H1 (cell line): ENCODE measurements around the gene IQCN. TPM values are rescaled to one million over a fixed set of nuclear protein-coding genes. Genes with fewer than 3 reads are reported as not detected.
A peak's percentile ranks its signal among the peaks of the same experiment; 100 is the strongest.

Experiments
- BACH1 ChIP-seq: IDR thresholded peaks from 2 replicates; pipeline ENCODE4 v1.6.1; 2012; ENCODE audit warnings: low read length, improper control_type of control experiment
- CREB1 ChIP-seq: IDR thresholded peaks from 2 replicates; pipeline ENCODE4 v1.6.1; 2012; ENCODE audit warnings: inconsistent platforms
- EGR1 ChIP-seq: IDR thresholded peaks from 2 replicates; pipeline ENCODE4 v1.6.1; 2011; ENCODE audit warnings: low read depth, low read length, borderline replicate concordance
- FOSL1 ChIP-seq: IDR thresholded peaks from 2 replicates; pipeline ENCODE4 v1.6.1; 2011; ENCODE audit warnings: mild to moderate bottlenecking, low read depth, low read length, moderate library complexity; ENCODE audit not compliant: insufficient read depth
- JUN ChIP-seq: IDR thresholded peaks from 2 replicates; pipeline ENCODE4 v1.6.1; 2011; ENCODE audit warnings: low read depth, mild to moderate bottlenecking, improper control_type of control experiment, low read length
- NRF1 ChIP-seq: IDR thresholded peaks from 2 replicates; pipeline ENCODE4 v1.6.1; 2011; ENCODE audit warnings: mild to moderate bottlenecking, low read depth, low read length, improper control_type of control experiment
- POLR2A ChIP-seq, 2 experiments: IDR thresholded peaks; 1 replicate in 1 of 2; 2 replicates in 1 of 2; pipeline ENCODE4 v1.6.1; 2011; ENCODE audit warnings: low read depth in 2 of 2, low read length in 2 of 2, mild to moderate bottlenecking in 2 of 2; ENCODE audit errors: control extremely low read depth in 1 of 2
- SIX5 ChIP-seq: IDR thresholded peaks from 2 replicates; pipeline ENCODE4 v1.6.1; 2011; ENCODE audit warnings: mild to moderate bottlenecking, low read depth, low read length
- polyA plus RNA-seq, 7 experiments: library from polyadenylated mRNA; depleted of rRNA in 3 of 7; stranded (reverse) in 5 of 7; unstranded in 2 of 7; fragments of >200 nt in 5 of 7; fragments of 200-250 nt in 2 of 7; gene quantifications; 1 replicate in 5 of 7; 2 replicates in 1 of 7; 4 replicates in 1 of 7; pipeline versions ENCODE4 v1.2.1 to v1.2.3, GENCODE V29; 2011 to 2013; ENCODE audit warnings: missing spikeins in 2 of 7, mixed read lengths in 2 of 7
- total RNA-seq: library from RNA; stranded (reverse); fragmentation: NEBNext Ultra II Directional; extraction: Animal tissue kit (Norgen Biotek cat#: 25700); gene quantifications from 2 replicates; pipeline ENCODE4 v1.2.1, GENCODE V29; 2021
- TF ChIP-seq, protein P1 (sequence below): fragments of 300-600 bp; sonication (generic); IDR thresholded peaks from 2 replicates; pipeline ENCODE4 v1.7.1; 2012; ENCODE audit warnings: low read length, moderate library complexity, mild to moderate bottlenecking, inconsistent platforms; ENCODE audit not compliant: insufficient replicate concordance
- TF ChIP-seq, protein P2 (sequence below): IDR thresholded peaks from 2 replicates; pipeline ENCODE4 v1.6.1; 2012; ENCODE audit warnings: low read length, inconsistent platforms
- TF ChIP-seq, protein P3 (sequence below): IDR thresholded peaks from 2 replicates; pipeline ENCODE4 v1.6.1; 2012; ENCODE audit warnings: inconsistent platforms

The IQCN gene
- total and polyA plus RNA-seq, 2 of the 8 experiments (the other 6 are each of a cell fraction or from before 2014, with no cell fraction given): 0.36 to 1.0 TPM

DNA sequence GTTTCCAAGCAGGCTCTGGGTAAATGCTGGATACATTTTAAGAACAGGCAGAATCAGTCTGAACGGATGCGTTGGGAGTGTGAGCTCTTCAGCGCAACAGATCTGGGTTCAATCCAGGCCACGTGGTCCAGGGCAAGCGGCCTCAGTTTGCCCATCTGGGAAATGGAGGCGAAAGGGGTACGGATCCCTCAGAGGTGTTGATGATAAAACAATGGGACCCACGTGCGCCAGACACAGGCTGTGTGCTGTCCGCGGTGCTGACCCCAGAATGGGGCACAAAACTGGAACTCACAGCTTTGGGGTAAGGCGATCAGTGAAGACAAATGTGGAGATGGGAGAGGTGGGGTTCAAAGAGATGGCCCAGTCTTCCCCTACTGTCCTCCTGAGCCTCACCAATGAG is 34.9 kb downstream of the IQCN start (continued):
- TF ChIP-seq, protein P1, sequence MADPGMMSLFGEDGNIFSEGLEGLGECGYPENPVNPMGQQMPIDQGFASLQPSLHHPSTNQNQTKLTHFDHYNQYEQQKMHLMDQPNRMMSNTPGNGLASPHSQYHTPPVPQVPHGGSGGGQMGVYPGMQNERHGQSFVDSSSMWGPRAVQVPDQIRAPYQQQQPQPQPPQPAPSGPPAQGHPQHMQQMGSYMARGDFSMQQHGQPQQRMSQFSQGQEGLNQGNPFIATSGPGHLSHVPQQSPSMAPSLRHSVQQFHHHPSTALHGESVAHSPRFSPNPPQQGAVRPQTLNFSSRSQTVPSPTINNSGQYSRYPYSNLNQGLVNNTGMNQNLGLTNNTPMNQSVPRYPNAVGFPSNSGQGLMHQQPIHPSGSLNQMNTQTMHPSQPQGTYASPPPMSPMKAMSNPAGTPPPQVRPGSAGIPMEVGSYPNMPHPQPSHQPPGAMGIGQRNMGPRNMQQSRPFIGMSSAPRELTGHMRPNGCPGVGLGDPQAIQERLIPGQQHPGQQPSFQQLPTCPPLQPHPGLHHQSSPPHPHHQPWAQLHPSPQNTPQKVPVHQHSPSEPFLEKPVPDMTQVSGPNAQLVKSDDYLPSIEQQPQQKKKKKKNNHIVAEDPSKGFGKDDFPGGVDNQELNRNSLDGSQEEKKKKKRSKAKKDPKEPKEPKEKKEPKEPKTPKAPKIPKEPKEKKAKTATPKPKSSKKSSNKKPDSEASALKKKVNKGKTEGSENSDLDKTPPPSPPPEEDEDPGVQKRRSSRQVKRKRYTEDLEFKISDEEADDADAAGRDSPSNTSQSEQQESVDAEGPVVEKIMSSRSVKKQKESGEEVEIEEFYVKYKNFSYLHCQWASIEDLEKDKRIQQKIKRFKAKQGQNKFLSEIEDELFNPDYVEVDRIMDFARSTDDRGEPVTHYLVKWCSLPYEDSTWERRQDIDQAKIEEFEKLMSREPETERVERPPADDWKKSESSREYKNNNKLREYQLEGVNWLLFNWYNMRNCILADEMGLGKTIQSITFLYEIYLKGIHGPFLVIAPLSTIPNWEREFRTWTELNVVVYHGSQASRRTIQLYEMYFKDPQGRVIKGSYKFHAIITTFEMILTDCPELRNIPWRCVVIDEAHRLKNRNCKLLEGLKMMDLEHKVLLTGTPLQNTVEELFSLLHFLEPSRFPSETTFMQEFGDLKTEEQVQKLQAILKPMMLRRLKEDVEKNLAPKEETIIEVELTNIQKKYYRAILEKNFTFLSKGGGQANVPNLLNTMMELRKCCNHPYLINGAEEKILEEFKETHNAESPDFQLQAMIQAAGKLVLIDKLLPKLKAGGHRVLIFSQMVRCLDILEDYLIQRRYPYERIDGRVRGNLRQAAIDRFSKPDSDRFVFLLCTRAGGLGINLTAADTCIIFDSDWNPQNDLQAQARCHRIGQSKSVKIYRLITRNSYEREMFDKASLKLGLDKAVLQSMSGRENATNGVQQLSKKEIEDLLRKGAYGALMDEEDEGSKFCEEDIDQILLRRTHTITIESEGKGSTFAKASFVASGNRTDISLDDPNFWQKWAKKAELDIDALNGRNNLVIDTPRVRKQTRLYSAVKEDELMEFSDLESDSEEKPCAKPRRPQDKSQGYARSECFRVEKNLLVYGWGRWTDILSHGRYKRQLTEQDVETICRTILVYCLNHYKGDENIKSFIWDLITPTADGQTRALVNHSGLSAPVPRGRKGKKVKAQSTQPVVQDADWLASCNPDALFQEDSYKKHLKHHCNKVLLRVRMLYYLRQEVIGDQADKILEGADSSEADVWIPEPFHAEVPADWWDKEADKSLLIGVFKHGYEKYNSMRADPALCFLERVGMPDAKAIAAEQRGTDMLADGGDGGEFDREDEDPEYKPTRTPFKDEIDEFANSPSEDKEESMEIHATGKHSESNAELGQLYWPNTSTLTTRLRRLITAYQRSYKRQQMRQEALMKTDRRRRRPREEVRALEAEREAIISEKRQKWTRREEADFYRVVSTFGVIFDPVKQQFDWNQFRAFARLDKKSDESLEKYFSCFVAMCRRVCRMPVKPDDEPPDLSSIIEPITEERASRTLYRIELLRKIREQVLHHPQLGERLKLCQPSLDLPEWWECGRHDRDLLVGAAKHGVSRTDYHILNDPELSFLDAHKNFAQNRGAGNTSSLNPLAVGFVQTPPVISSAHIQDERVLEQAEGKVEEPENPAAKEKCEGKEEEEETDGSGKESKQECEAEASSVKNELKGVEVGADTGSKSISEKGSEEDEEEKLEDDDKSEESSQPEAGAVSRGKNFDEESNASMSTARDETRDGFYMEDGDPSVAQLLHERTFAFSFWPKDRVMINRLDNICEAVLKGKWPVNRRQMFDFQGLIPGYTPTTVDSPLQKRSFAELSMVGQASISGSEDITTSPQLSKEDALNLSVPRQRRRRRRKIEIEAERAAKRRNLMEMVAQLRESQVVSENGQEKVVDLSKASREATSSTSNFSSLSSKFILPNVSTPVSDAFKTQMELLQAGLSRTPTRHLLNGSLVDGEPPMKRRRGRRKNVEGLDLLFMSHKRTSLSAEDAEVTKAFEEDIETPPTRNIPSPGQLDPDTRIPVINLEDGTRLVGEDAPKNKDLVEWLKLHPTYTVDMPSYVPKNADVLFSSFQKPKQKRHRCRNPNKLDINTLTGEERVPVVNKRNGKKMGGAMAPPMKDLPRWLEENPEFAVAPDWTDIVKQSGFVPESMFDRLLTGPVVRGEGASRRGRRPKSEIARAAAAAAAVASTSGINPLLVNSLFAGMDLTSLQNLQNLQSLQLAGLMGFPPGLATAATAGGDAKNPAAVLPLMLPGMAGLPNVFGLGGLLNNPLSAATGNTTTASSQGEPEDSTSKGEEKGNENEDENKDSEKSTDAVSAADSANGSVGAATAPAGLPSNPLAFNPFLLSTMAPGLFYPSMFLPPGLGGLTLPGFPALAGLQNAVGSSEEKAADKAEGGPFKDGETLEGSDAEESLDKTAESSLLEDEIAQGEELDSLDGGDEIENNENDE: no peak
- TF ChIP-seq BACH1 (no peak), SIX5 (no peak), CREB1 (peak; percentile 41; the same call in 1 of the 2 replicates), FOSL1 (no peak), POLR2A (IDR thresholded peaks at IDR 0.05; ENCODE audit: control extremely low read depth in 1 of 2, low read depth in 2 of 2, low read length in 2 of 2) (no peak), JUN (no peak), EGR1 (no peak), NRF1 (no peak)
- TF ChIP-seq, protein P2, sequence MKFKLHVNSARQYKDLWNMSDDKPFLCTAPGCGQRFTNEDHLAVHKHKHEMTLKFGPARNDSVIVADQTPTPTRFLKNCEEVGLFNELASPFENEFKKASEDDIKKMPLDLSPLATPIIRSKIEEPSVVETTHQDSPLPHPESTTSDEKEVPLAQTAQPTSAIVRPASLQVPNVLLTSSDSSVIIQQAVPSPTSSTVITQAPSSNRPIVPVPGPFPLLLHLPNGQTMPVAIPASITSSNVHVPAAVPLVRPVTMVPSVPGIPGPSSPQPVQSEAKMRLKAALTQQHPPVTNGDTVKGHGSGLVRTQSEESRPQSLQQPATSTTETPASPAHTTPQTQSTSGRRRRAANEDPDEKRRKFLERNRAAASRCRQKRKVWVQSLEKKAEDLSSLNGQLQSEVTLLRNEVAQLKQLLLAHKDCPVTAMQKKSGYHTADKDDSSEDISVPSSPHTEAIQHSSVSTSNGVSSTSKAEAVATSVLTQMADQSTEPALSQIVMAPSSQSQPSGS: no peak
- TF ChIP-seq, protein P3, sequence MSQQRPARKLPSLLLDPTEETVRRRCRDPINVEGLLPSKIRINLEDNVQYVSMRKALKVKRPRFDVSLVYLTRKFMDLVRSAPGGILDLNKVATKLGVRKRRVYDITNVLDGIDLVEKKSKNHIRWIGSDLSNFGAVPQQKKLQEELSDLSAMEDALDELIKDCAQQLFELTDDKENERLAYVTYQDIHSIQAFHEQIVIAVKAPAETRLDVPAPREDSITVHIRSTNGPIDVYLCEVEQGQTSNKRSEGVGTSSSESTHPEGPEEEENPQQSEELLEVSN: peak; percentile 39; the same call in 1 of the 2 replicates
